HL-60 (cell line): Measurements from ENCODE around the gene PPP5C.

Experiments used
- DNase-seq, 2 experiments: peaks; one replicate each; pipeline ENCODE4 v3.0.0-alpha.2; 2010 to 2020; ENCODE audit warnings: low read depth in 1 of 2, low spot score in 1 of 2
- H3K27ac ChIP-seq: fragments of 250-450 bp; sonication (Bioruptor Pico); replicated peaks from 2 replicates; pipeline ENCODE4 v1.5.1; 2020; ENCODE audit warnings: mild to moderate bottlenecking, moderate library complexity
- H3K27me3 ChIP-seq: fragments of 250-450 bp; sonication (Bioruptor Pico); 2 replicates; pipeline ENCODE4 v1.5.1; 2021; ENCODE audit warnings: mild to moderate bottlenecking, moderate library complexity; ENCODE audit not compliant: insufficient read depth, poor library complexity, severe bottlenecking
- H3K4me3 ChIP-seq: replicated peaks from 2 replicates; pipeline ENCODE4 v1.5.1; 2011; ENCODE audit warnings: mild to moderate bottlenecking, control low read depth, low read length; ENCODE audit not compliant: insufficient read depth
- GABPA ChIP-seq: IDR thresholded peaks from 2 replicates; pipeline ENCODE4 v1.6.1; 2012; ENCODE audit warnings: low read depth
- POLR2AphosphoS5 ChIP-seq: IDR thresholded peaks from 2 replicates; pipeline ENCODE4 v1.6.1; 2012; ENCODE audit warnings: low read depth
- SPI1 ChIP-seq: IDR thresholded peaks from 2 replicates; pipeline ENCODE4 v1.6.1; 2012; ENCODE audit warnings: low read depth, mild to moderate bottlenecking, borderline replicate concordance
- TF ChIP-seq, protein P1 (sequence below): IDR thresholded peaks from 2 replicates; pipeline ENCODE4 v1.6.1; 2012; ENCODE audit warnings: low read depth; ENCODE audit not compliant: insufficient replicate concordance
- TF ChIP-seq, protein P2 (sequence below): IDR thresholded peaks from one replicate; pipeline ENCODE4 v1.5.1; 2011; ENCODE audit warnings: low read length, control low read depth, inconsistent platforms; ENCODE audit not compliant: insufficient read depth

Gene PPP5C

DNA sequence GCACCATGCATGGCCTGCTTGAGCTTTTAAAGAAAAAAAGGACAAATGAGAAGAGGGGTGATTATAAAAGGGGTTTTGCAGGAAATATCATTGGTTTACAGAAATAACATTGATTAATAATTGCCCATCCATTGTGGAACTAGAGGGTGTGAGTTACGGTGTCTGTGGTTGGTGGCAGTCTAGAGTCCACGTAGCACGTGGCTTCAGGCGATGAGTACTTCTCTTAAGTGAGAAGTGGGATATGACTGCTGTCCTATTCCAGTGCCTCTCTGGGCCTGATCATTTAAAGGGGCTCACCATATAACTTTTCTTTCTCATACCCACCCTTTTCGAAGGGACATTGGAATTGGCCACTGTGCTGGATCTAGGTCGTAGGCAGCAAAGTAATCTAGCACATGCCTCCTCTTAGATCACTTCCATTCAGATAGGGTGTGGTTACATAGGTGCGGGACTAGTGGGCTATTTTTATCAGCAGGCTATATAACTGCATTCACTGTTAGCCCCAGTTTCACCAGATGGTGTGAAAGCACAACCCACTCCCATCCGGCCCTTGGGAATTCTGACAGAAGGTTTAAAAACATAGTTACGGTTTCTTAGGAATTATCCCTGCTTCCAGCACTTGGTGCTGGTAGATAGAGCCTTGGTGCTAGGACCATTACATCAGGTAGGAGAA is 19.9 kb downstream of the PPP5C start:
- TF ChIP-seq GABPA (no peak), POLR2AphosphoS5 (no peak)
- TF ChIP-seq, protein P1, sequence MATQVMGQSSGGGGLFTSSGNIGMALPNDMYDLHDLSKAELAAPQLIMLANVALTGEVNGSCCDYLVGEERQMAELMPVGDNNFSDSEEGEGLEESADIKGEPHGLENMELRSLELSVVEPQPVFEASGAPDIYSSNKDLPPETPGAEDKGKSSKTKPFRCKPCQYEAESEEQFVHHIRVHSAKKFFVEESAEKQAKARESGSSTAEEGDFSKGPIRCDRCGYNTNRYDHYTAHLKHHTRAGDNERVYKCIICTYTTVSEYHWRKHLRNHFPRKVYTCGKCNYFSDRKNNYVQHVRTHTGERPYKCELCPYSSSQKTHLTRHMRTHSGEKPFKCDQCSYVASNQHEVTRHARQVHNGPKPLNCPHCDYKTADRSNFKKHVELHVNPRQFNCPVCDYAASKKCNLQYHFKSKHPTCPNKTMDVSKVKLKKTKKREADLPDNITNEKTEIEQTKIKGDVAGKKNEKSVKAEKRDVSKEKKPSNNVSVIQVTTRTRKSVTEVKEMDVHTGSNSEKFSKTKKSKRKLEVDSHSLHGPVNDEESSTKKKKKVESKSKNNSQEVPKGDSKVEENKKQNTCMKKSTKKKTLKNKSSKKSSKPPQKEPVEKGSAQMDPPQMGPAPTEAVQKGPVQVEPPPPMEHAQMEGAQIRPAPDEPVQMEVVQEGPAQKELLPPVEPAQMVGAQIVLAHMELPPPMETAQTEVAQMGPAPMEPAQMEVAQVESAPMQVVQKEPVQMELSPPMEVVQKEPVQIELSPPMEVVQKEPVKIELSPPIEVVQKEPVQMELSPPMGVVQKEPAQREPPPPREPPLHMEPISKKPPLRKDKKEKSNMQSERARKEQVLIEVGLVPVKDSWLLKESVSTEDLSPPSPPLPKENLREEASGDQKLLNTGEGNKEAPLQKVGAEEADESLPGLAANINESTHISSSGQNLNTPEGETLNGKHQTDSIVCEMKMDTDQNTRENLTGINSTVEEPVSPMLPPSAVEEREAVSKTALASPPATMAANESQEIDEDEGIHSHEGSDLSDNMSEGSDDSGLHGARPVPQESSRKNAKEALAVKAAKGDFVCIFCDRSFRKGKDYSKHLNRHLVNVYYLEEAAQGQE = no peak
- TF ChIP-seq, protein P2, sequence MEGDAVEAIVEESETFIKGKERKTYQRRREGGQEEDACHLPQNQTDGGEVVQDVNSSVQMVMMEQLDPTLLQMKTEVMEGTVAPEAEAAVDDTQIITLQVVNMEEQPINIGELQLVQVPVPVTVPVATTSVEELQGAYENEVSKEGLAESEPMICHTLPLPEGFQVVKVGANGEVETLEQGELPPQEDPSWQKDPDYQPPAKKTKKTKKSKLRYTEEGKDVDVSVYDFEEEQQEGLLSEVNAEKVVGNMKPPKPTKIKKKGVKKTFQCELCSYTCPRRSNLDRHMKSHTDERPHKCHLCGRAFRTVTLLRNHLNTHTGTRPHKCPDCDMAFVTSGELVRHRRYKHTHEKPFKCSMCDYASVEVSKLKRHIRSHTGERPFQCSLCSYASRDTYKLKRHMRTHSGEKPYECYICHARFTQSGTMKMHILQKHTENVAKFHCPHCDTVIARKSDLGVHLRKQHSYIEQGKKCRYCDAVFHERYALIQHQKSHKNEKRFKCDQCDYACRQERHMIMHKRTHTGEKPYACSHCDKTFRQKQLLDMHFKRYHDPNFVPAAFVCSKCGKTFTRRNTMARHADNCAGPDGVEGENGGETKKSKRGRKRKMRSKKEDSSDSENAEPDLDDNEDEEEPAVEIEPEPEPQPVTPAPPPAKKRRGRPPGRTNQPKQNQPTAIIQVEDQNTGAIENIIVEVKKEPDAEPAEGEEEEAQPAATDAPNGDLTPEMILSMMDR = no peak
- Histone ChIP-seq H3K27me3 (no peaks in the 10 kb centered on the region), H3K27ac (no peak overlapping the region), H3K4me3 (no peak overlapping the region)
- DNase-seq = no peak

- TF ChIP-seq, protein P1 = no peak
- no peak for TF ChIP-seq POLR2AphosphoS5
- TF ChIP-seq, protein P2 = no peak
- no peak for TF ChIP-seq GABPA
- TF ChIP-seq SPI1 = no peak
- Histone ChIP-seq H3K4me3 (no peak overlapping the region), H3K27me3 (no peaks in the 10 kb centered on the region), H3K27ac (no peak overlapping the region)
- no peak for DNase-seq
Observed at GRCh38 chr19:46367426-46367825, 20.5 kb downstream of the PPP5C start.

DNA sequence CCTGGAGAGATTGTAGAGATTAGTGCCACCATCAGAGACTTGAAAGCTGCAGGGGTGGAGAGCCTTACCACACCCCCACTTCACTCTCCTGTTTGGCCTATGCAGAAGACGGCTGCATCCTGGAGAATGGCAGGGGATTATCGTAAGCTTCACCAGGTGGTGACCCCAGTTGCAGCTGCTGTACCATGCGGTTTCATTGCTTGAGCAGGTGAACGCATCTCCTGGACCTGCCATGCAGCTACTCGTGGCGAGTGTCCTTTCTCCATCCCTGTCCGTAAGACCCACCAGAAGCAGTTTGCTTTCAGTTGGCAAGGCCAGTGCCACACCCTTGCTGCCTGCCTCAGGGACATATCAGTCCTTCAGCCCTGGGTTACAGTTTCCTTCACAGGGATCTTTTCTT is 21.2 kb downstream of the PPP5C start:
- TF ChIP-seq POLR2AphosphoS5 (no peak), GABPA (no peak), SPI1 (no peak)
- TF ChIP-seq, protein P2 = no peak
- TF ChIP-seq, protein P1 = no peak

More for the DNA sequence above, 21.2 kb downstream of the PPP5C start:
- Histone ChIP-seq H3K27ac (no peak overlapping the region), H3K4me3 (no peak overlapping the region), H3K27me3 (no peaks in the 10 kb centered on the region)
- no peak for DNase-seq
